Cardiac fibroblast (primary cell): ENCODE results near the gene SEMA6A.
"Not testable (repeated sequence)": the region's sequence is repeated elsewhere in the genome, so short reads cannot be mapped to it uniquely, and the experiment has no call there.

ENCODE experiments used
- DNase-seq, 2 donors: peaks; one replicate each; pipeline versions ENCODE4 v3.0.0 to v3.0.0-alpha.2; 2010; ENCODE audit warnings: low read depth in 2 of 2
- H3K4me3 ChIP-seq, 2 donors: replicated peaks in 1 of 2; 1 replicate in 1 of 2; 2 replicates in 1 of 2; pipeline ENCODE4 v1.5.1; 2011; ENCODE audit warnings: low read depth in 2 of 2, low read length in 2 of 2, mild to moderate bottlenecking in 2 of 2, moderate library complexity in 1 of 2
- CTCF ChIP-seq: IDR thresholded peaks from one replicate; pipeline ENCODE4 v1.5.1; 2011; ENCODE audit warnings: low read depth, mild to moderate bottlenecking, low read length, inconsistent platforms

The SEMA6A gene

GRCh38 chr5:116557669-116558271 is 16.9 kb downstream of the SEMA6A start:
- peak; percentile 30 to 47 for DNase-seq
- no peak overlapping the region for H3K4me3 ChIP-seq
- peak; percentile 53 for TF ChIP-seq CTCF

GRCh38 chr5:116554764-116555163 is 19.9 kb downstream of the SEMA6A start:
- no peak for DNase-seq
- TF ChIP-seq CTCF, result no peak

GRCh38 chr5:116553366-116553765 is 21.3 kb downstream of the SEMA6A start:
- TF ChIP-seq CTCF, result no peak
- H3K4me3 ChIP-seq, result no peak overlapping the region
- no peak for DNase-seq

More at GRCh38 chr5:116554764-116555163, 19.9 kb downstream of the SEMA6A start:
- no peak overlapping the region for H3K4me3 ChIP-seq

GRCh38 chr5:116550082-116550481 is 24.5 kb downstream of the SEMA6A start:
- H3K4me3 ChIP-seq, result no peak overlapping the region
- TF ChIP-seq CTCF, result no peak
- DNase-seq, result no peak

GRCh38 chr5:116546743-116547124 is 27.9 kb downstream of the SEMA6A start:
- DNase-seq, result no peak
- H3K4me3 ChIP-seq, result no peak overlapping the region
- no peak for TF ChIP-seq CTCF

GRCh38 chr5:116546033-116546742 is 28.4 kb downstream of the SEMA6A start:
- no peak overlapping the region for H3K4me3 ChIP-seq
- TF ChIP-seq CTCF, result no peak
- no peak for DNase-seq

GRCh38 chr5:116545465-116545864 is 29.2 kb downstream of the SEMA6A start:
- H3K4me3 ChIP-seq, result not testable (repeated sequence)

More at GRCh38 chr5:116545465-116545864, 29.2 kb downstream of the SEMA6A start:
- not testable (repeated sequence) for DNase-seq
